WI38 (cell line): ENCODE data around the gene ZFP3.
A peak's percentile ranks its signal among the peaks of the same experiment; 100 is the strongest.
"Not testable (repeated sequence)": the region's sequence is repeated elsewhere in the genome, so short reads cannot be mapped to it uniquely, and the experiment has no call there.

Source experiments
- H3K4me3 ChIP-seq: 2 replicates; pipeline ENCODE4 v1.5.1; 2011; ENCODE audit warnings: low read depth, mild to moderate bottlenecking, control low read depth, low read length
- CTCF ChIP-seq: IDR thresholded peaks from 2 replicates; pipeline ENCODE4 v1.5.1; 2012; ENCODE audit warnings: low read depth, mild to moderate bottlenecking, control low read depth, low read length

The ZFP3 gene

DNA sequence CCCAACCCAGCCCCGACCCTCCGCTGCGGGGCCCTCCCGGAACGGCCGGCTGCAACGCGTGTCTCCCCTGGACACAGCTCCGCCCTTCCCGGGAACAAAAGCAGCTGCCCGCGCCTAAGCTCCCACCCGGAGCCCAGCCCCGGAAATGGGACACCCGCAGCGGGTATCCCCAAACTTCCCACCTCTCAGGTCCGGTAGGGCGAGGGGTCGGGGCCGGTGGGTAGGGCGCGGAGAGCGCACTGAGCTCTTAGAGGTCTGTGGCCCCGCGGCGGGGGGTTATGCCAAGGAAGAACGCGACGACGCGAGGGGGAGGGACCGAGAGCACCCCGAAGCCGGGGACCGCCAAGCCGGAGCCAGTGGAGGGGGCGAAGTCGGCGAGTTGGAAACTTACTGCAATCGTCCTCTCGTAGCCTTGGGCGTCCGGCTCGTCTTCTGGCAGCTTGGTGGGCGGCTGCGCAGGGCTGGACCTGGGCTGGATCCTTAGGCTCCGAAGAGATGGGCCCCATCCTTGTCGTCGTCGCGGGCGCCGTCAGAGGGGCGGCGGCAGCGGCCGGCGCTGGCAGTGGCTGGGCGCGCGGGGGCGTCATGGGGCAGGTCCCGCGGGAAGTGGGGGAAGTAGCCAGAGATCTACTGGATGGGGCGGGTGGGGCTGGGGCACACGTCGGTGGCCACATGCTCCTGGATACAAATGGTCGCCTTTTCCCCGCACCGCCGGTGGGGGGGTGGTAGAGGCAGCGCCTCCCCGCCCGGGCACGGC, 44.5 kb downstream of the ZFP3 start:
- no peak for TF ChIP-seq CTCF
- H3K4me3 ChIP-seq, result peak overlapping the region; percentile 35

DNA sequence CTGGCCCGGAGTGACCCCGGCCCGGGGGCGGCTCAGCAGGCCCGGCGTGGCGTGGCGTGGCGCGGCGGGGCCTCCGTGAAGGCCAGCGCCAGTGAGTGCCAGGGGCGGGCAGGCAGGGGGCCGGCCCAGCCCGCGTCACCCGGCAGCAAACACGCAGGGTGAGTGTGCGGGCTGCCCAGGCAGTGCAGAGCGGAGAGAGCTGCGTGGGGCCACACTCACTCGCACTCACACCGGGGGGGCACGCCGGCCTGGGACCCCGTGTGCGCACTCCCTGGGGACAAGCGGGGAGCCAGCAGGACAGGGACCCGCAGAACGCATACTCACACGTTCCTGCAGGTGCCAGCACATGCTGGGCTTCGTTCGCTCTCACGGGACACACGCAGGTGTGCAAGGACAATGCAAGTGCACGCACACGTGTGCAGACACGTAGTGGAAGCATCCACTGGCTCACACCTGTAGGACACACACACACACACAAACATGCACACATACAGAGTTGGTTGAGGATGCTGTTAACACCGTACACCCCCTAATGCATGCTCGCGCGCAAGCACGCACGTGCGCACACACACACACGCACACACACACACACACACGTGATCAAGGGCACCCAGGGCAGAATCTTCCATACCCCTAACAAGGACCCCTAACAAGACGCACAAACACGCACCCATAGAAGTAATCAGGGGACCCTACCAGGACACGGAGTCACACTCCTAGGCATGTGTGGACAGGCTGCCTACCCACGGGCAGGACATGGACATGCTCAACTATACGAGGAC, 45.3 kb downstream of the ZFP3 start:
- no peak for TF ChIP-seq CTCF
- H3K4me3 ChIP-seq, result no peak overlapping the region

DNA sequence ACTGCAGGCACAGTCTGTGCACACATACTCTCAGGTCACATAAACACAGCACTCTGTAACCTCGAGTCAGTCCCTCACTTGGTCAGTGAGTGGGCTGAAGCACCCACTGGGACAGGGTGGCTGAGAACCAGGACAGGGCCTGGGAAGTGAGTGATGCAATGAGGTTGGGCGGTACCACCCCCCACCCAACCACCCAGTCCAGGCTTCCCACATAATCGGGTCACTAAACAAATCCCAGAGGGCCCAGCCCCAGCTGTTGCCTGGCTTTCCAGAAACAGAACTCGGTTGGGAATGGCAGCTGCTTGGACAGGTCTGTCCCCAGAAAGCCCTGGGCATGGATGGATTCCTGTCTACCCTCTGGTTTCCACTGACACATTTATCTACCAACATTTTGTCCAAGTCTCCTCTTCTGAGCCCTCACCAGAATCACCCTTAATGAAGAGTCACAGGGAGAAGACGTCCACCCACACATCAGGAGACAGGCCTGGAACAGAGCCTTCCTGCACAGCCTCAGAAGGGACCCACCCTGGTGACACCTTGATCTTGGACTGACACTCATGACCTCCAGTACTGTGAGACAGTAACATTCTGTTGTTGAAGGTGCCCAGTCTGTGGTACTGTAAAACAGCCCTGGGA, 46.0 kb downstream of the ZFP3 start:
- not testable (repeated sequence) for H3K4me3 ChIP-seq

GRCh38 chr17:5124896-5125295, 46.6 kb downstream of the ZFP3 start:
- not testable (repeated sequence) for H3K4me3 ChIP-seq

- no peak for TF ChIP-seq CTCF
- H3K4me3 ChIP-seq, result no peak overlapping the region
Measured at GRCh38 chr17:5126719-5127488, 48.6 kb downstream of the ZFP3 start.

- TF ChIP-seq CTCF, result no peak
Measured at GRCh38 chr17:5127910-5128309, 49.6 kb downstream of the ZFP3 start.

DNA sequence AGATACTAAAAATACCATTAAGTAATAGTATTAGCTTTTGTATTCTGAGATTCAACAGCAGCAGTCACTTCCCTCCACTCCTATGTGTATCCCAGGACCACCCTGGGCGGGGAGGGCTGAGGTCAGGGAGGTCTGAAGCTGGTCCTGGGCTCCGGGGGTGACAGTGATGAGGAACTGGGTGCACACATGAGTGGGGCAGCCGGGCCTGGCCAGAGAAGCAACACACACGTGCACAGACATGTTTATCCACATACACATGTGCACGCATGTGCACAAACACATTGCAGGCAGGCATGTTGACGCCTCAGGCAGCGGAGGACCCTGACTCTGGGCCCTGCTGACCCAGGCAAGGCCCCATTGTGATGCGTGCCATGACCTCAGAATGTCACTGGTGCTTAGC, 50.1 kb downstream of the ZFP3 start:
- not testable (repeated sequence) for H3K4me3 ChIP-seq

More at GRCh38 chr17:5127910-5128309, 49.6 kb downstream of the ZFP3 start:
- H3K4me3 ChIP-seq, result no peak overlapping the region

DNA sequence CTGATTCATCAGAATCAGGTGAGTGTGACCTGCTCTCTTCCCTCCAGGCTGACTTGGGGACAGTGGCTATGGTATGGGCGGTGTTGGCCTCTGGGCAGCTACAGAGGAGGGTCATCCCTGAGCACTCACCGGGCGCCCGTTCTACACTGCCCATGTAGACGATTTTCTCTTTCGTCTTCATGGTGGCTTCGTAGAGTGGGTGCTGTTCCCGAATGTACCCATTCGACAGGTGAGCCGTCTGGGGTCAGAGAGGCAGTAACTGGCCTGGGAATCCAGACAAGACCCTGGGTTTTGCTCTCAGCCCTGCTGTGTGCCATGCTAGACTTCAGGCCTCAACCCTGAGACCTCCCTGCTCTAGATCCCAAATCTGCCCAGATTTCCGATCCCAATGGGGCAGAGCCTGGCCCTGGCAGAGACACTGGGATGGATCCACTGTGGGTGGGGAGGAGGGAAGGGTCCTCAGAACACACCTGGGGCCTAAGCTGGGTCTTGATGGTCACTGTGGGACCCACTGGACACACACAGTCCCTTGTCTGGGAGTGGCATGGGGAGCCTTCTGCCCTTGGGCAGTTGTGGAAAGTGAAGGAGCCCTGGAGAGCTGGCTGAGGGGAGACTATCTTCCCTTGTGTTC, 50.8 kb downstream of the ZFP3 start:
- no peak overlapping the region for H3K4me3 ChIP-seq
- TF ChIP-seq CTCF, result no peak

DNA sequence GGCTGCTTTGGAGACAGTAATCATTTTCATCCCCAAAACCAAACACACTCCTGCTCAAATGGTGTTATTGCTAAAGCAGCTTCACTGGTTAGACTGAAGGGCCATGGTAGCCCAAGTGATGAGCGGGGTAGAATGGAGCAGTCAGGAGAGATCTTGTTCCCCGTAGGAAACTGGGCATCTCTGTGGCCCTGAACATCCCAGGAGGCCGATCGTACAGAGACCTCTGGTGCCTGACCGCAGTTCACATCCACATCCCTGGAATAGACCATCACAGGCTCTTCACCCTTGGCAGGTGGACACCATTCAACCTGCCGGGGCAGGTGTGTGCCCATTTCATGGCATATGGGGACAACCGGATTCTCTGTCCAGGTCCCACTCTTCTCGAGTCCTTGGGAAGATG, 51.5 kb downstream of the ZFP3 start:
- H3K4me3 ChIP-seq, result not testable (repeated sequence)

DNA sequence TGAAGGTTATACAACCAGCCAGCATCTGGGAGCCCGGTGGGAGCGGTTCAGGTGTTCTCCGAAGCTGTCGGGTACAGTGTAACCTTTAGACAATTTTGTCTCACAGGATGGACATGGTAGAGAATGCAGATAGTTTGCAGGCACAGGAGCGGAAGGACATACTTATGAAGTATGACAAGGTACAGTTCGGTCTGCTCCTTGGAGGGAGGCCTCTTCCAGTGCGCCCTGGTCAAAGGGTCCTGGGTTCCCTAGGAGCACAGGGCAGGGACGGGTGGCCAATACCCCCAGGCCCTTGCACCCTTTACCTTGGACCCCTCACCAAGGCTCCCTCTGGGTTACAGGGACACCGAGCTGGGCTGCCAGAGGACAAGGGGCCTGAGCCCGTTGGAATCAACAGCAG, 52.0 kb downstream of the ZFP3 start:
- not testable (repeated sequence) for H3K4me3 ChIP-seq

- H3K4me3 ChIP-seq, result not testable (repeated sequence)
Measured at GRCh38 chr17:5130687-5131086, 52.4 kb downstream of the ZFP3 start.
